ENCODE measurements around the gene MCTP1.

DNA sequence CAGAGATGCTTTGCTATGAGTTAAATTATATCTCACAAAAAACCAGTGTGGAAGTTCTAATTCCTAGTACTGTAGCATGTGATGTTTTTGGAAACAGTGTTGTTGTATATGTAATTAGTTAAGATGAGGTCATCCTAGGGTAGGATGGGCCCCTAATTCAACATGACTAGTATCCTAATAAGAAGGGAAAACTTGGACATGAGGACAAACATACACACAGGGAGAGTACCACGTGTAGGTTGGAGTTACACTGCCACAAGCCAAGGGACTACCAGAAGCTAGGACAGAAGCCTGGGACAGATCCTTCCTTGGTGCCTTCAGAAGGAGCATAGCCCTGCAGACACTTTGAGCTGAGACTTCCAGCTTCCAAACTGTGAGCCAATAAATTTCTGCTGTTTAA, 234.2 kb downstream of the MCTP1 start:
- no peak for TF ChIP-seq EZH2phosphoT487 (IDR thresholded peaks at IDR 0.05; ENCODE audit: insufficient read depth, low read depth)
- TF ChIP-seq EZH2 (IDR thresholded peaks at IDR 0.05; ENCODE audit: insufficient read depth, poor library complexity, severe bottlenecking) = no peak

All from GM23248 (cell line).